HepG2 (cell line): ENCODE measurements around the gene EXO1. TPM values are rescaled to one million over a fixed set of nuclear protein-coding genes. Genes with fewer than 3 reads are reported as not detected.

Experiments used
- ARNT2 ChIP-seq: sonication (generic); formaldehyde crosslinking; IDR thresholded peaks from 2 replicates; pipeline ENCODE4 v1.8.0; 2022; ENCODE audit warnings: mild to moderate bottlenecking, low read depth, missing genetic modification reagents, moderate library complexity
- ATF7-NPFF ChIP-seq: sonication (generic); formaldehyde crosslinking; IDR thresholded peaks from 2 replicates; pipeline ENCODE4 v1.8.1; 2023; ENCODE audit warnings: mild to moderate bottlenecking, low read depth, missing genetic modification reagents, moderate library complexity
- ATRX ChIP-seq: sonication (generic); formaldehyde crosslinking; IDR thresholded peaks from 2 replicates; pipeline ENCODE4 v1.4.0; 2020; ENCODE audit warnings: missing genetic modification reagents, borderline replicate concordance
- CBX2 ChIP-seq, 2 experiments: fragments of 200-600 bp in 1 of 2; sonication (generic); formaldehyde crosslinking in 1 of 2; IDR thresholded peaks; 2 replicates each; pipeline versions ENCODE4 v1.7.0 to v1.8.1; 2018 to 2022; ENCODE audit warnings: low read depth in 2 of 2, low read length in 1 of 2, mild to moderate bottlenecking in 1 of 2, missing genetic modification reagents in 1 of 2
- EP300 ChIP-seq, 3 experiments: sonication (generic) in 1 of 3; formaldehyde crosslinking in 1 of 3; IDR thresholded peaks; 2 replicates each; pipeline versions ENCODE4 v1.5.1 to v1.6.1; 2011 to 2020; ENCODE audit warnings: low read depth in 2 of 3, low read length in 2 of 3, borderline replicate concordance in 1 of 3, improper control_type of control experiment in 1 of 3, mild to moderate bottlenecking in 1 of 3, missing genetic modification reagents in 1 of 3, moderate library complexity in 1 of 3
- ESRRA ChIP-seq: sonication (generic); formaldehyde crosslinking; IDR thresholded peaks from 2 replicates; pipeline ENCODE4 v1.5.1; 2020; ENCODE audit warnings: mild to moderate bottlenecking, low read depth, missing genetic modification reagents
- GPN1 ChIP-seq: sonication (generic); formaldehyde crosslinking; IDR thresholded peaks from 2 replicates; pipeline ENCODE4 v1.5.1; 2020; ENCODE audit warnings: missing genetic modification reagents, borderline replicate concordance
- HDAC2 ChIP-seq: sonication (generic); formaldehyde crosslinking; IDR thresholded peaks from 2 replicates; pipeline ENCODE4 v1.4.0; 2020; ENCODE audit warnings: missing genetic modification reagents
- HHEX ChIP-seq: IDR thresholded peaks from 2 replicates; pipeline ENCODE4 v1.6.1; 2016; ENCODE audit warnings: control low read depth
- HIVEP1 ChIP-seq: sonication (generic); formaldehyde crosslinking; IDR thresholded peaks from 2 replicates; pipeline ENCODE4 v1.4.0; 2020; ENCODE audit warnings: mild to moderate bottlenecking, missing genetic modification reagents
- JUN ChIP-seq: sonication (generic); formaldehyde crosslinking; IDR thresholded peaks from 2 replicates; pipeline ENCODE4 v1.4.0; 2020; ENCODE audit warnings: mild to moderate bottlenecking, missing genetic modification reagents
- NFIB ChIP-seq: sonication (generic); formaldehyde crosslinking; IDR thresholded peaks from 2 replicates; pipeline ENCODE4 v1.9.0; 2021; ENCODE audit warnings: missing genetic modification reagents, mild to moderate bottlenecking, borderline replicate concordance
- NFKB2 ChIP-seq: sonication (generic); formaldehyde crosslinking; IDR thresholded peaks from 2 replicates; pipeline ENCODE4 v1.4.0; 2020; ENCODE audit warnings: missing genetic modification reagents, borderline replicate concordance
- POGZ ChIP-seq: sonication (generic); formaldehyde crosslinking; IDR thresholded peaks from 2 replicates; pipeline ENCODE4 v1.4.0; 2020; ENCODE audit warnings: mild to moderate bottlenecking, missing genetic modification reagents
- POLR2AphosphoS2 ChIP-seq: IDR thresholded peaks from 2 replicates; pipeline ENCODE4 v1.6.1; 2011; ENCODE audit warnings: low read depth, low read length, improper control_type of control experiment
- SETDB1 ChIP-seq: sonication (generic); formaldehyde crosslinking; IDR thresholded peaks from 2 replicates; pipeline ENCODE4 v1.5.1; 2020; ENCODE audit warnings: missing genetic modification reagents, mild to moderate bottlenecking, borderline replicate concordance
- STAT5B ChIP-seq: sonication (generic); formaldehyde crosslinking; IDR thresholded peaks from 2 replicates; pipeline ENCODE4 v1.4.0; 2020; ENCODE audit warnings: missing genetic modification reagents
- ZFP36L2 ChIP-seq: sonication (generic); formaldehyde crosslinking; IDR thresholded peaks from 2 replicates; pipeline ENCODE4 v1.4.0; 2020; ENCODE audit warnings: missing genetic modification reagents
- ZNF326 ChIP-seq: sonication (generic); formaldehyde crosslinking; IDR thresholded peaks from 2 replicates; pipeline ENCODE4 v1.4.0; 2020; ENCODE audit warnings: missing genetic modification reagents, borderline replicate concordance
- ZNF629 ChIP-seq: sonication (generic); formaldehyde crosslinking; conservative IDR thresholded peaks from 2 replicates; pipeline ENCODE4 v1.5.0; 2020; ENCODE audit warnings: missing genetic modification reagents
- ZSCAN25 ChIP-seq: sonication (generic); formaldehyde crosslinking; IDR thresholded peaks from 2 replicates; pipeline ENCODE4 v1.8.0; 2022; ENCODE audit warnings: mild to moderate bottlenecking, missing genetic modification reagents
- polyA plus RNA-seq, 8 experiments: library from polyadenylated mRNA; depleted of rRNA in 3 of 8; stranded (reverse) in 7 of 8; unstranded in 1 of 8; fragments of >200 nt; fragmentation: Illumina TruSeq in 4 of 8; extraction: Trizol in 4 of 8; gene quantifications; 2 replicates each; pipeline versions ENCODE4 v1.2.1 to v1.2.3, GENCODE V29; 2011 to 2016; ENCODE audit warnings: low read depth in 4 of 8, missing spikeins in 1 of 8, mixed read lengths in 1 of 8; ENCODE audit not compliant: insufficient read depth in 1 of 8
- total RNA-seq, 5 experiments: library from RNA; depleted of rRNA; stranded (reverse); fragments of >200 nt; fragmentation: Illumina TruSeq; extraction: Trizol; gene quantifications; 2 replicates each; pipeline ENCODE4 v1.2.3, GENCODE V29; 2016; ENCODE audit warnings: low read depth in 1 of 5
- TF ChIP-seq, protein P1 (sequence below): sonication (generic); formaldehyde crosslinking; IDR thresholded peaks from 2 replicates; pipeline ENCODE4 v1.4.0; 2020; ENCODE audit warnings: missing genetic modification reagents
- TF ChIP-seq, protein P2 (sequence below): sonication (generic); formaldehyde crosslinking; IDR thresholded peaks from 2 replicates; pipeline ENCODE4 v1.8.0; 2023; ENCODE audit warnings: mild to moderate bottlenecking, missing genetic modification reagents

EXO1 gene
- total and polyA plus RNA-seq, 2 of the 13 experiments (the other 11 are each of a cell fraction or from before 2014, with no cell fraction given), result 3.2 to 26.1 TPM

DNA sequence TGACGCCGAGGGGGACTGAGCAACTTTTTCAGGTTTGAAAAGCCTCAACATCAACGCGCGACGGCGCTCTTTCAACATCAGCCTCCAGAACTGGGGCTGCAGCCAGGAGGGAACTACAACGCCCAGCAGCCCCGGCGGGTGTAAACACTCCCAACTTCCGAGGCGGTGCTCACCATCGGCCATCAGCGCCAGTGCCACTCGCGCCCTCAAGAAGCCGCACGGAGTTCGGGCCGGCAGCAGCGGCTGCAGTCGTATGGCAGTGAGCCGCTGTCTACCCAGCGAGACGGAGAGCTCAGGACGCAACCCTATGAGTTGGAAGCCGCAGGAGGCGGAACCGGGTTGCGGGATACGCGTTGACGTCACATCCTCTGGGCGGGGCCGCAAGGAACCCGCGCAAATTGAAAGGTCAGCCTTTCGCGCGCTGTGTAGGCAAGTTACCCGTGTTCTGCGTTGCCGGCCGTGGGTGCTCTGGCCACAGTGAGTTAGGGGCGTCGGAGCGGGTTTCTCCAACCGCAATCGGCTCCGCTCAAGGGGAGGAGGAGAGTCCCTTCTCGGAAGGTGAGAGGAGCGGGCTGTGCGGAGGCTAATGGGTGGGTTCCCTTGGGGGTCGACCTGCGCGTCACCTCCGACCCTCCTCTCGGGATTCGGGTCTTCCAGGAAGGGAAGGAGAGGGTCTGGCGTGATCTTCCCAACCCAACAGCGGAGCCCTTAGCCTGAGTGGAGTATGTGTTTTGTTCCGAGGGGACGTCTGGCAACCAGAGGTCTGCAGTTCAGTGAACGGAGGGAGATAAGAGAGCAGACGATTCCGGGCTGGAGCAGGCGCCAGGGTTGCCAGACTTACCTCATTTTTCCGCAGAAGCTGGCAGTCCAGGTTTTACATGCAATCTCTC lies at the start of gene EXO1 (continued):
- TF ChIP-seq NFIB (CRISPR knock-in tag), result no peak
- TF ChIP-seq ESRRA (CRISPR knock-in tag), result no peak
- TF ChIP-seq NFKB2 (CRISPR knock-in tag), result peak; percentile 66; the same call in 1 of the 2 replicates
- TF ChIP-seq ZFP36L2 (CRISPR knock-in tag), result peak; percentile 84; the same call in 1 of the 2 replicates
- TF ChIP-seq, protein P1, sequence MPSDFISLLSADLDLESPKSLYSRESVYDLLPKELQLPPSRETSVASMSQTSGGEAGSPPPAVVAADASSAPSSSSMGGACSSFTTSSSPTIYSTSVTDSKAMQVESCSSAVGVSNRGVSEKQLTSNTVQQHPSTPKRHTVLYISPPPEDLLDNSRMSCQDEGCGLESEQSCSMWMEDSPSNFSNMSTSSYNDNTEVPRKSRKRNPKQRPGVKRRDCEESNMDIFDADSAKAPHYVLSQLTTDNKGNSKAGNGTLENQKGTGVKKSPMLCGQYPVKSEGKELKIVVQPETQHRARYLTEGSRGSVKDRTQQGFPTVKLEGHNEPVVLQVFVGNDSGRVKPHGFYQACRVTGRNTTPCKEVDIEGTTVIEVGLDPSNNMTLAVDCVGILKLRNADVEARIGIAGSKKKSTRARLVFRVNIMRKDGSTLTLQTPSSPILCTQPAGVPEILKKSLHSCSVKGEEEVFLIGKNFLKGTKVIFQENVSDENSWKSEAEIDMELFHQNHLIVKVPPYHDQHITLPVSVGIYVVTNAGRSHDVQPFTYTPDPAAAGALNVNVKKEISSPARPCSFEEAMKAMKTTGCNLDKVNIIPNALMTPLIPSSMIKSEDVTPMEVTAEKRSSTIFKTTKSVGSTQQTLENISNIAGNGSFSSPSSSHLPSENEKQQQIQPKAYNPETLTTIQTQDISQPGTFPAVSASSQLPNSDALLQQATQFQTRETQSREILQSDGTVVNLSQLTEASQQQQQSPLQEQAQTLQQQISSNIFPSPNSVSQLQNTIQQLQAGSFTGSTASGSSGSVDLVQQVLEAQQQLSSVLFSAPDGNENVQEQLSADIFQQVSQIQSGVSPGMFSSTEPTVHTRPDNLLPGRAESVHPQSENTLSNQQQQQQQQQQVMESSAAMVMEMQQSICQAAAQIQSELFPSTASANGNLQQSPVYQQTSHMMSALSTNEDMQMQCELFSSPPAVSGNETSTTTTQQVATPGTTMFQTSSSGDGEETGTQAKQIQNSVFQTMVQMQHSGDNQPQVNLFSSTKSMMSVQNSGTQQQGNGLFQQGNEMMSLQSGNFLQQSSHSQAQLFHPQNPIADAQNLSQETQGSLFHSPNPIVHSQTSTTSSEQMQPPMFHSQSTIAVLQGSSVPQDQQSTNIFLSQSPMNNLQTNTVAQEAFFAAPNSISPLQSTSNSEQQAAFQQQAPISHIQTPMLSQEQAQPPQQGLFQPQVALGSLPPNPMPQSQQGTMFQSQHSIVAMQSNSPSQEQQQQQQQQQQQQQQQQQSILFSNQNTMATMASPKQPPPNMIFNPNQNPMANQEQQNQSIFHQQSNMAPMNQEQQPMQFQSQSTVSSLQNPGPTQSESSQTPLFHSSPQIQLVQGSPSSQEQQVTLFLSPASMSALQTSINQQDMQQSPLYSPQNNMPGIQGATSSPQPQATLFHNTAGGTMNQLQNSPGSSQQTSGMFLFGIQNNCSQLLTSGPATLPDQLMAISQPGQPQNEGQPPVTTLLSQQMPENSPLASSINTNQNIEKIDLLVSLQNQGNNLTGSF (CRISPR knock-in tag), result peak; percentile 69; the same call in 1 of the 2 replicates
- no peak for TF ChIP-seq ATRX (CRISPR knock-in tag)
- TF ChIP-seq ARNT2 (CRISPR knock-in tag), result peak; percentile 83; the same call in 1 of the 2 replicates
- TF ChIP-seq ZNF326 (CRISPR knock-in tag), result peak; percentile 65; the same call in 1 of the 2 replicates
- no peak for TF ChIP-seq SETDB1 (CRISPR knock-in tag)
- TF ChIP-seq EP300 (IDR thresholded peaks at IDR 0.05; ENCODE audit: low read depth in 2 of 2, low read length in 2 of 2), result no peak; a peak in 1 of 4 replicates
- no peak for TF ChIP-seq EP300 (CRISPR knock-in tag; IDR thresholded peaks at IDR 0.05; ENCODE audit: borderline replicate concordance)
- TF ChIP-seq HDAC2 (CRISPR knock-in tag), result peak; percentile 63
- TF ChIP-seq, protein P2, sequence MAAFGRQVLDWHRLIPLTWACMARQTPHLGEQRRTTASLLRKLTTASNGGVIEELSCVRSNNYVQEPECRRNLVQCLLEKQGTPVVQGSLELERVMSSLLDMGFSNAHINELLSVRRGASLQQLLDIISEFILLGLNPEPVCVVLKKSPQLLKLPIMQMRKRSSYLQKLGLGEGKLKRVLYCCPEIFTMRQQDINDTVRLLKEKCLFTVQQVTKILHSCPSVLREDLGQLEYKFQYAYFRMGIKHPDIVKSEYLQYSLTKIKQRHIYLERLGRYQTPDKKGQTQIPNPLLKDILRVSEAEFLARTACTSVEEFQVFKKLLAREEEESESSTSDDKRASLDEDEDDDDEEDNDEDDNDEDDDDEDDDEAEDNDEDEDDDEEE (CRISPR knock-in tag), result no peak
- no peak for TF ChIP-seq GPN1
- TF ChIP-seq ZNF629 (CRISPR knock-in tag), result no peak
- no peak for TF ChIP-seq CBX2 (IDR thresholded peaks at IDR 0.05; ENCODE audit: low read depth, low read length)
- TF ChIP-seq CBX2 (CRISPR knock-in tag; IDR thresholded peaks at IDR 0.05; ENCODE audit: low read depth), result no peak
- no peak for TF ChIP-seq JUN (CRISPR knock-in tag)
- TF ChIP-seq HIVEP1 (CRISPR knock-in tag), result peak; percentile 52; the same call in 1 of the 2 replicates
- no peak for TF ChIP-seq STAT5B (CRISPR knock-in tag)
- no peak for TF ChIP-seq POLR2AphosphoS2
- 0 out of 2 replicates have a peak, but pooled peaks have one; percentile 59 for TF ChIP-seq ATF7-NPFF (CRISPR knock-in tag)
- peak; percentile 78 for TF ChIP-seq POGZ (CRISPR knock-in tag)
- no peak for TF ChIP-seq HHEX (CRISPR knock-in tag)
- no peak for TF ChIP-seq ZSCAN25 (CRISPR knock-in tag)
